KMS-11 (cell line): Measurements from ENCODE around the gene TSPAN3.

Source experiments
- H2AFZ ChIP-seq: fragments of 200-600 bp; sonication (generic); 2 replicates; pipeline ENCODE4 v1.6.1; 2016; ENCODE audit warnings: antibody characterized with exemption, mixed run types, low read depth
- H3K27ac ChIP-seq: fragments of 200-600 bp; sonication (generic); 2 replicates; pipeline ENCODE4 v1.6.1; 2016; ENCODE audit warnings: mild to moderate bottlenecking, mixed run types
- H3K27me3 ChIP-seq: fragments of 200-600 bp; sonication (generic); 2 replicates; pipeline ENCODE4 v1.6.1; 2017; ENCODE audit warnings: mild to moderate bottlenecking, low read depth, mixed run types, moderate library complexity; ENCODE audit not compliant: insufficient read depth
- H3K36me3 ChIP-seq: fragments of 200-600 bp; sonication (generic); 2 replicates; pipeline ENCODE4 v1.6.1; 2017; ENCODE audit warnings: mild to moderate bottlenecking, mixed run types; ENCODE audit not compliant: insufficient read depth
- H3K4me1 ChIP-seq: fragments of 200-600 bp; sonication (generic); 2 replicates; pipeline ENCODE4 v1.6.1; 2016; ENCODE audit warnings: mild to moderate bottlenecking, low read depth, mixed run types; ENCODE audit not compliant: poor library complexity, severe bottlenecking
- H3K4me2 ChIP-seq: fragments of 200-600 bp; sonication (generic); 2 replicates; pipeline ENCODE4 v1.7.0; 2016; ENCODE audit warnings: mild to moderate bottlenecking, mixed run types
- H3K4me3 ChIP-seq: fragments of 200-600 bp; sonication (generic); IDR thresholded peaks from 2 replicates; pipeline ENCODE4 v1.6.1; 2017; ENCODE audit warnings: low read depth, low read length, mixed read lengths; ENCODE audit not compliant: insufficient read depth
- H3K79me2 ChIP-seq: fragments of 200-600 bp; sonication (generic); 2 replicates; pipeline ENCODE4 v1.6.1; 2016; ENCODE audit warnings: low read depth, mixed run types; ENCODE audit not compliant: insufficient read depth
- H3K9ac ChIP-seq: fragments of 200-600 bp; sonication (generic); 2 replicates; pipeline ENCODE4 v1.6.1; 2016; ENCODE audit warnings: mild to moderate bottlenecking, mixed run types
- H4K20me1 ChIP-seq: fragments of 200-600 bp; sonication (generic); 2 replicates; pipeline ENCODE4 v1.6.1; 2016; ENCODE audit warnings: mild to moderate bottlenecking, mixed run types; ENCODE audit not compliant: insufficient read depth
- TF ChIP-seq, protein P1 (sequence below): fragments of 200-600 bp; sonication (generic); conservative IDR thresholded peaks from 2 replicates; pipeline ENCODE4 v1.6.1; 2017; ENCODE audit warnings: low read depth, mild to moderate bottlenecking, antibody characterized with exemption, low read length, moderate library complexity, mixed read lengths

TSPAN3 gene

GRCh38 chr15:77030048-77030927 lies 40.6 kb downstream of the TSPAN3 start:
- Histone ChIP-seq H4K20me1 (no peaks in the 10 kb centered on the region), H2AFZ (no peak overlapping the region), H3K36me3 (no peaks in the 10 kb centered on the region), H3K79me2 (no peaks in the 10 kb centered on the region), H3K9ac (no peak overlapping the region), H3K4me2 (no peak overlapping the region), H3K27ac (no peak overlapping the region), H3K4me1 (peaks cover 16% of the 10 kb centered on the region), H3K27me3 (no peaks in the 10 kb centered on the region), H3K4me3 (no peak overlapping the region)
- TF ChIP-seq, protein P1, sequence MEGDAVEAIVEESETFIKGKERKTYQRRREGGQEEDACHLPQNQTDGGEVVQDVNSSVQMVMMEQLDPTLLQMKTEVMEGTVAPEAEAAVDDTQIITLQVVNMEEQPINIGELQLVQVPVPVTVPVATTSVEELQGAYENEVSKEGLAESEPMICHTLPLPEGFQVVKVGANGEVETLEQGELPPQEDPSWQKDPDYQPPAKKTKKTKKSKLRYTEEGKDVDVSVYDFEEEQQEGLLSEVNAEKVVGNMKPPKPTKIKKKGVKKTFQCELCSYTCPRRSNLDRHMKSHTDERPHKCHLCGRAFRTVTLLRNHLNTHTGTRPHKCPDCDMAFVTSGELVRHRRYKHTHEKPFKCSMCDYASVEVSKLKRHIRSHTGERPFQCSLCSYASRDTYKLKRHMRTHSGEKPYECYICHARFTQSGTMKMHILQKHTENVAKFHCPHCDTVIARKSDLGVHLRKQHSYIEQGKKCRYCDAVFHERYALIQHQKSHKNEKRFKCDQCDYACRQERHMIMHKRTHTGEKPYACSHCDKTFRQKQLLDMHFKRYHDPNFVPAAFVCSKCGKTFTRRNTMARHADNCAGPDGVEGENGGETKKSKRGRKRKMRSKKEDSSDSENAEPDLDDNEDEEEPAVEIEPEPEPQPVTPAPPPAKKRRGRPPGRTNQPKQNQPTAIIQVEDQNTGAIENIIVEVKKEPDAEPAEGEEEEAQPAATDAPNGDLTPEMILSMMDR: no peak

GRCh38 chr15:77029166-77030047 lies 41.5 kb downstream of the TSPAN3 start:
- peaks cover 17% of the 10 kb centered on the region for H3K4me1 ChIP-seq
- H2AFZ ChIP-seq: no peak overlapping the region
- no peak overlapping the region for H3K27ac ChIP-seq
- no peaks in the 10 kb centered on the region for H3K36me3 ChIP-seq
- H3K79me2 ChIP-seq: no peaks in the 10 kb centered on the region
- H3K4me2 ChIP-seq: no peak overlapping the region
- TF ChIP-seq, protein P1: no peak
- H3K4me3 ChIP-seq: no peak overlapping the region
- H3K27me3 ChIP-seq: no peaks in the 10 kb centered on the region
- no peaks in the 10 kb centered on the region for H4K20me1 ChIP-seq
- no peak overlapping the region for H3K9ac ChIP-seq

DNA sequence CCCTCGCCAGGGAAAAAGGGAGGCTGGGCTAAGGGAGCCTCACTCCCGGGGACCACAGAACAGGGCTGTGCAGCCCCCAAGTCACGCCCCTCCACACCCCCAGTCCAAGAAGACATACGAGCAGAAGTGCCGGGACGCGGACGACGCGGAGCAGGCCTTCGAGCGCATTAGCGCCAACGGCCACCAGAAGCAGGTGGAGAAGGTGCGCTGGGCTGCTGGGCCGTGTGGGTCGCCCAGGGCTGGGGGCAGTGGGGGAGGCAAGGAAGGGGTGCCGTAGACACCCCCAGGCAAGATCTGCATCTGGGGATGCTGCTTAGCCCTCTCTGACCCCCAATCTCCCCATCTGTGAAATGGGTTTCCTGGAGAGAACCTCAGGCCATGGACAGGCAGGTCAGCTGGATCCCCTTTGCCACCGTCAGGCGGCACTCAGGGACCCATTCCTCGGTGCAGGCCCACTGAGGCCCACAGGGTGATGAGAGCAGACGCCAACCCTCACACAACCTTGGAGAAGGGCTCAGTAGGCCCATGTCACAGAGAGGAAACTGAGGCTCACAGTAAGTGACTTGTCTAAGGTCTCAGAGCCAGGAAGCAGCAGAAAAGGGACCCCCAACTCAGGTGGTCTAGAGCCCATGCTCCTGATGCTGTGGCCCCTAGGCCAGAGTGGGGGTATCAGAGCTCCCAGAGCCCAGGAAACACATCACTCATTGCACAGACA lies 42.3 kb downstream of the TSPAN3 start:
- Histone ChIP-seq H4K20me1 (no peaks in the 10 kb centered on the region), H3K9ac (no peak overlapping the region), H3K27ac (no peak overlapping the region), H3K4me1 (peaks cover 19% of the 10 kb centered on the region), H3K4me2 (no peak overlapping the region), H2AFZ (no peak overlapping the region), H3K79me2 (no peaks in the 10 kb centered on the region), H3K36me3 (no peaks in the 10 kb centered on the region), H3K4me3 (no peak overlapping the region), H3K27me3 (no peaks in the 10 kb centered on the region)
- TF ChIP-seq, protein P1: no peak

DNA sequence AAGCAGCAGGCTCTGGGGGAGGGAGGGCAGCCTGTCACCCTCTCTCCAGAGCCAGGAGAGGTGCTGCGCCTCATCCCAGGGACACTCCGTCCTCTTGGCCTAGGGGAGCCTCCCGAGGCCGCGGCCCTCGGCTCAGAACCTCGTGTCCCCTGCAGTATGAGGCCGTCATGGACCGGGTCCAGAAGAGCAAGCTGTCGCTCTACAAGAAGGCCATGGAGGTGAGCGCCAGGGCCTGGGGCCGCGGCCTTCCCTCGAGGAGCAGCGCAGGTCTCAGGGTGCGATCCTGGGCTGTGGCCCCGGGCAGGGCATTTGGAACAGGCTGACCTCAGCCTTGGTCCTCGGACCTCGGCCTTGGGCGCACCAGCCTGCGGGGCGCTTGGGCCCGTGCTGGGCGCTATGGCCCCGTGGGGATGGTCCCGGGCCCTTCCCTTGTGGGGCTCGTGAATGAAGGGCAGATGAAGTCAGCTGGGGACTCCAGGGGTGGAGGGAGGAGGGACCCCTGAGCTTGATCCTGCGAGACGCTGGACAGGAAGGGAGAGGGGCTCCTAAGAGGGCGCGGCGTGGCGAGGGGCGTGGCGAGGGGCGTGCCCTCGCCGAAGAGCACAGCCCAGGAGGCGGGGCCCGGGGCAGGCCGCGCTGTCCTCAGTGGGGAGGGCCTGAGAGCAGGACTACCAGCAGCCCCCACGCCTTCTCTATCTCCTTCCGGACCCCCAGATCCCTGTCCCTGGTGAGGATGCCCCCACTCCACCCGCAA lies 43.0 kb downstream of the TSPAN3 start:
- no peak overlapping the region for H3K27ac ChIP-seq
- TF ChIP-seq, protein P1: no peak
- H3K4me1 ChIP-seq: peaks cover 19% of the 10 kb centered on the region
- no peaks in the 10 kb centered on the region for H4K20me1 ChIP-seq
- H3K36me3 ChIP-seq: no peaks in the 10 kb centered on the region
- H3K9ac ChIP-seq: no peak overlapping the region
- H3K4me2 ChIP-seq: no peak overlapping the region
- H3K4me3 ChIP-seq: no peak overlapping the region
- H2AFZ ChIP-seq: no peak overlapping the region
- H3K79me2 ChIP-seq: no peaks in the 10 kb centered on the region
- no peaks in the 10 kb centered on the region for H3K27me3 ChIP-seq
